ENCODE measurements around the gene GP1BB. TPM values are rescaled to one million over a fixed set of nuclear protein-coding genes. Genes with fewer than 3 reads are reported as not detected.
A peak's percentile ranks its signal among the peaks of the same experiment; 100 is the strongest.

The GP1BB gene
- total RNA-seq, 2 donors from 2014 or later: not detected

- no peaks in the 10 kb centered on the region for H3K9me3 Mint-ChIP-seq
- no peaks in the 10 kb centered on the region for H3K36me3 Mint-ChIP-seq
- no peak overlapping the region for H3K27ac Mint-ChIP-seq
- peaks cover 0 to 6% of the 10 kb centered on the region in 2 donors for H3K4me1 Mint-ChIP-seq (ENCODE audit: low read depth in 2 of 2)
- peaks cover 15 to 17% of the 10 kb centered on the region in 2 donors for H3K27me3 Mint-ChIP-seq
- DNase-seq (ENCODE audit: low spot score) (no peak), ATAC-seq (no peak)
- no peak overlapping the region for H3K4me3 Mint-ChIP-seq
These were observed 28.3 kb downstream of the GP1BB start for GRCh38 chr22:19751497-19752245.

GRCh38 chr22:19753090-19753842 is 29.9 kb downstream of the GP1BB start:
- DNase-seq (ENCODE audit: low spot score) (no peak), ATAC-seq (no peak)
- no peaks in the 10 kb centered on the region for H3K9me3 Mint-ChIP-seq
- peaks cover 0 to 10% of the 10 kb centered on the region in 2 donors for H3K4me1 Mint-ChIP-seq (ENCODE audit: low read depth in 2 of 2)
- H3K27me3 Mint-ChIP-seq: peaks cover 24 to 27% of the 10 kb centered on the region in 2 donors
- no peak overlapping the region for H3K4me3 Mint-ChIP-seq
- H3K36me3 Mint-ChIP-seq: no peaks in the 10 kb centered on the region
- H3K27ac Mint-ChIP-seq: no peak overlapping the region

GRCh38 chr22:19753996-19754700 is 30.8 kb downstream of the GP1BB start:
- H3K4me1 Mint-ChIP-seq (ENCODE audit: low read depth in 2 of 2): peaks cover 0 to 10% of the 10 kb centered on the region in 2 donors
- H3K27me3 Mint-ChIP-seq: peaks cover 24 to 27% of the 10 kb centered on the region in 2 donors
- ATAC-seq (no peak), DNase-seq (ENCODE audit: low spot score) (no peak)
- no peak overlapping the region for H3K4me3 Mint-ChIP-seq
- H3K9me3 Mint-ChIP-seq: no peaks in the 10 kb centered on the region
- H3K27ac Mint-ChIP-seq: no peak overlapping the region
- H3K36me3 Mint-ChIP-seq: no peaks in the 10 kb centered on the region

GRCh38 chr22:19754701-19755144 is 31.4 kb downstream of the GP1BB start:
- Mint-ChIP-seq H3K4me3 (no peak overlapping the region), H3K36me3 (peaks cover 1% of the 10 kb centered on the region), H3K27me3 (peaks cover 28 to 31% of the 10 kb centered on the region in 2 donors), H3K9me3 (no peaks in the 10 kb centered on the region), H3K4me1 (ENCODE audit: low read depth in 2 of 2) (peaks cover 4 to 11% of the 10 kb centered on the region in 2 donors), H3K27ac (no peak overlapping the region)
- DNase-seq (ENCODE audit: low spot score) (no peak), ATAC-seq (no peak)

- Mint-ChIP-seq H3K27me3 (peaks cover 33 to 36% of the 10 kb centered on the region in 2 donors), H3K4me3 (no peak overlapping the region)
These were observed 31.9 kb downstream of the GP1BB start for GRCh38 chr22:19755145-19755710.

GRCh38 chr22:19755722-19756287 is 32.5 kb downstream of the GP1BB start:
- Mint-ChIP-seq H3K4me1 (ENCODE audit: low read depth in 2 of 2) (peaks cover 12 to 18% of the 10 kb centered on the region in 2 donors), H3K27ac (no peak overlapping the region), H3K27me3 (peaks cover 36 to 38% of the 10 kb centered on the region in 2 donors), H3K36me3 (peaks cover 9% of the 10 kb centered on the region), H3K9me3 (no peaks in the 10 kb centered on the region), H3K4me3 (no peak overlapping the region)
- ATAC-seq (no peak), DNase-seq (ENCODE audit: low spot score) (no peak)

More at GRCh38 chr22:19755145-19755710, 31.9 kb downstream of the GP1BB start:
- no peak overlapping the region for H3K27ac Mint-ChIP-seq
- ATAC-seq: no peak
- H3K36me3 Mint-ChIP-seq: peaks cover 6% of the 10 kb centered on the region
- H3K9me3 Mint-ChIP-seq: no peaks in the 10 kb centered on the region
- no peak for DNase-seq (ENCODE audit: low spot score)
- peaks cover 9 to 17% of the 10 kb centered on the region in 2 donors for H3K4me1 Mint-ChIP-seq (ENCODE audit: low read depth in 2 of 2)

- no peaks in the 10 kb centered on the region for H3K9me3 Mint-ChIP-seq
- ATAC-seq: no peak
- peaks cover 36 to 39% of the 10 kb centered on the region in 2 donors for H3K27me3 Mint-ChIP-seq
- no peak overlapping the region for H3K4me3 Mint-ChIP-seq
- H3K4me1 Mint-ChIP-seq (ENCODE audit: low read depth in 2 of 2): peaks cover 12 to 19% of the 10 kb centered on the region in 2 donors
- DNase-seq (ENCODE audit: low spot score): no peak
- peaks cover 9% of the 10 kb centered on the region for H3K36me3 Mint-ChIP-seq
- H3K27ac Mint-ChIP-seq: no peak overlapping the region
These were observed 33.2 kb downstream of the GP1BB start for GRCh38 chr22:19756288-19757128.

- Mint-ChIP-seq H3K4me3 (peak overlapping the region; percentile 15), H3K36me3 (peaks cover 9% of the 10 kb centered on the region), H3K27me3 (peaks cover 36 to 43% of the 10 kb centered on the region in 2 donors), H3K4me1 (ENCODE audit: low read depth in 2 of 2) (peaks cover 12 to 20% of the 10 kb centered on the region in 2 donors), H3K27ac (no peak overlapping the region), H3K9me3 (no peaks in the 10 kb centered on the region)
- no peak for DNase-seq (ENCODE audit: low spot score)
- no peak for ATAC-seq
These were observed 34.0 kb downstream of the GP1BB start for GRCh38 chr22:19757140-19757984.

- no peak overlapping the region for H3K4me3 Mint-ChIP-seq
- peaks cover 29 to 38% of the 10 kb centered on the region in 2 donors for H3K27me3 Mint-ChIP-seq
These were observed 34.9 kb downstream of the GP1BB start for GRCh38 chr22:19757985-19758895.

GRCh38 chr22:19758896-19759426 is 35.6 kb downstream of the GP1BB start:
- peaks cover 27 to 38% of the 10 kb centered on the region in 2 donors for H3K27me3 Mint-ChIP-seq
- peaks cover 12 to 20% of the 10 kb centered on the region in 2 donors for H3K4me1 Mint-ChIP-seq (ENCODE audit: low read depth in 2 of 2)
- H3K27ac Mint-ChIP-seq: no peak overlapping the region
- peaks cover 9% of the 10 kb centered on the region for H3K36me3 Mint-ChIP-seq
- no peak for DNase-seq (ENCODE audit: low spot score)
- ATAC-seq: no peak
- no peaks in the 10 kb centered on the region for H3K9me3 Mint-ChIP-seq
- H3K4me3 Mint-ChIP-seq: no peak overlapping the region

More at GRCh38 chr22:19757985-19758895, 34.9 kb downstream of the GP1BB start:
- Mint-ChIP-seq H3K9me3 (no peaks in the 10 kb centered on the region), H3K36me3 (peaks cover 9% of the 10 kb centered on the region), H3K27ac (no peak overlapping the region), H3K4me1 (ENCODE audit: low read depth in 2 of 2) (peaks cover 12 to 20% of the 10 kb centered on the region in 2 donors)
- ATAC-seq: no peak
- DNase-seq (ENCODE audit: low spot score): no peak
